Breast epithelium (tissue), 4 donors: ENCODE data around the gene FGR. TPM values are rescaled to one million over a fixed set of nuclear protein-coding genes. Genes with fewer than 3 reads are reported as not detected.

Experiments used
- DNase-seq, 2 donors: peaks; one replicate each; pipeline ENCODE4 v3.0.0-alpha.2; 2019; ENCODE audit warnings: low spot score in 2 of 2
- H3K27ac ChIP-seq, 2 donors: fragments of 200-600 bp; sonication (generic) in 1 of 2; one replicate each; pipeline ENCODE4 v1.5.1; 2016 to 2019; ENCODE audit warnings: mild to moderate bottlenecking in 1 of 2
- H3K27me3 ChIP-seq, 2 donors: fragments of 200-600 bp; sonication (generic) in 1 of 2; one replicate each; pipeline versions ENCODE4 v1.5.1 to v1.6.0; 2017 to 2019; ENCODE audit warnings: control low read depth in 1 of 2, mild to moderate bottlenecking in 1 of 2
- H3K36me3 ChIP-seq: fragments of 200-600 bp; one replicate; pipeline ENCODE4 v1.5.1; 2019
- H3K4me1 ChIP-seq, 2 donors: fragments of 200-600 bp; sonication (generic); one replicate each; pipeline ENCODE4 v1.5.1; 2016 to 2019; ENCODE audit warnings: control low read depth in 1 of 2
- H3K4me3 ChIP-seq, 3 donors: fragments of 200-600 bp; sonication (generic); 1 replicate in 2 of 3; 2 replicates in 1 of 3; pipeline ENCODE4 v1.5.1; 2016 to 2019; ENCODE audit warnings: mild to moderate bottlenecking in 3 of 3, moderate library complexity in 2 of 3
- H3K9me3 ChIP-seq, 2 donors: fragments of 200-600 bp; sonication (generic) in 1 of 2; one replicate each; pipeline ENCODE4 v1.5.1; 2016 to 2019; ENCODE audit warnings: control low read depth in 1 of 2
- CTCF ChIP-seq, 3 donors: fragments of 450-650 bp; IDR thresholded peaks; one replicate each; pipeline ENCODE4 v1.5.1; 2016 to 2017; ENCODE audit warnings: antibody characterized with exemption in 3 of 3, mild to moderate bottlenecking in 3 of 3, moderate library complexity in 3 of 3
- POLR2A ChIP-seq: fragments of 450-650 bp; IDR thresholded peaks from one replicate; pipeline ENCODE4 v1.6.1; 2016; ENCODE audit warnings: antibody characterized with exemption, mild to moderate bottlenecking, moderate library complexity
- POLR2AphosphoS5 ChIP-seq, 3 donors: sonication (generic); formaldehyde crosslinking; IDR thresholded peaks; one replicate each; pipeline ENCODE4 v1.6.1; 2017; ENCODE audit warnings: antibody characterized with exemption in 3 of 3
- intact Hi-C: fragments of 100-400 bp; cut with DNase I; formaldehyde crosslinking; loops from one replicate; pipeline ENCODE4 v1.15.1; 2023; ENCODE audit warnings: low total_unique reads
- total RNA-seq, 3 donors: library from RNA; depleted of rRNA; stranded (reverse); fragments of >200 nt; gene quantifications; one replicate each; pipeline ENCODE4 v1.1.0, GENCODE V29; 2016

The FGR gene
- total RNA-seq, 3 donors from 2014 or later, result 22.1 to 46.9 (median 24.3) TPM

DNA sequence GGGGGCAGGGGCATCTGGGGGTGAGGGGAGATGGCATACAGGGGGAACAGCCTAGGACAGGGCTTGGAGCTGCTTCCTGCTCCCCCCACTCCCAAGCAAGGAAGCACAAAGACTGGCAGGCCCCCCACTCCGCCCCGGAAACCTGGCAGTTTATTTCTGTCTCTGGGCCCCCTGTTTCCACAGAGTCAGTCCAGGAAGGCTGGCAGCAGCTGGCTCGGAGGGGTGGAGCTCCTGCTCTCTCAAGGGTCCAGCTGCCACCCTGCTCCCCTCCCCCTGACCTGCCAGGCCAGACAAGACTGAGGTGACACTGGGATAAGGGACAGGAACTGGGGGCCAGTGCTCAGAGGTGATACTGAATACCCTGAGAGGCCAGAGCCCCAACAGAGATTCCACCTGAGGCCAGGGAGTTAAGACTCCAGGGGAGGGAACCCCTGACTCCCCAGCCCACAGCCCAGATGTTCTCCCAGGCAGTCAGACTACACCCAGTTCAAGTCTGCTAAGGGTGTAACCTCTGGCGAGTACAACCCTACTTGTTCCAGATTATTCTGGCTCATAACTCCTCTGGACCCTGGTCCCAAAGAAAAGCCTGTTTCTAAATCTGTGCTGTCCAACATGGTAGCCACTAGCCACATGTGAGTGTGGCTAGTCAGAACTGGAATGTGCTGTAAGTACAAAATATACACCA lies 57.3 kb downstream of the FGR start:
- H3K27me3 ChIP-seq, result no peaks in the 10 kb centered on the region
- intact Hi-C loops, result no loop called here

DNA sequence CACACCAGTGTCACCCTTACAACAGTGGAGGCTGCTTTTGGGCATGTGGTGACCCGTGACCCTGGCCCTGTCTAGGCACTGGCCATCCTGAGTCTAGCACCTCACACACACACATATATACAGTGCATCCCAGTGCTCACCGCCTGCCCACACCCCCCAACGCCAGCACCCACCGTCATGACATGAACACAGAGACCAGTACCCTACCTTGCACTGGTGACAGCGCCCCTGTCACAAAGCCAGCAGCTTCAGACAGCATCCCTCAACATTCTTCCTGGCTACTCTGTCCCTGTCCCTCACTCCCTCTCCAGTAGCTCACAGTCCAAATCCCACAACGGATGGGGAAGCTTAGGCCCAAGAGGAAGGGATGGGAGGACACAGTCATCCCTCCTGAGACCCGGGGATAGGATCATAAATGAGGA lies 58.2 kb downstream of the FGR start:
- Histone ChIP-seq H3K4me3 (no peak overlapping the region), H3K27ac (peak overlapping the region; percentile 92 to 93), H3K9me3 (no peaks in the 10 kb centered on the region), H3K36me3 (no peaks in the 10 kb centered on the region), H3K27me3 (no peaks in the 10 kb centered on the region), H3K4me1 (peaks cover 34 to 37% of the 10 kb centered on the region in 2 donors)
- TF ChIP-seq CTCF (IDR thresholded peaks at IDR 0.05) (no peak), POLR2A (no peak), POLR2AphosphoS5 (IDR thresholded peaks at IDR 0.05) (no peak)
- no peak for DNase-seq
- intact Hi-C loops, result no loop called here

More for the DNA sequence above, 57.3 kb downstream of the FGR start:
- H3K4me3 ChIP-seq, result no peak overlapping the region
- H3K9me3 ChIP-seq, result no peaks in the 10 kb centered on the region
- TF ChIP-seq POLR2AphosphoS5 (IDR thresholded peaks at IDR 0.05) (no peak), CTCF (IDR thresholded peaks at IDR 0.05) (no peak), POLR2A (no peak)
- H3K4me1 ChIP-seq, result peaks cover 27 to 29% of the 10 kb centered on the region in 2 donors
- H3K36me3 ChIP-seq, result no peaks in the 10 kb centered on the region
- peak overlapping the region; percentile 92 to 93 for H3K27ac ChIP-seq
- DNase-seq, result no peak

DNA sequence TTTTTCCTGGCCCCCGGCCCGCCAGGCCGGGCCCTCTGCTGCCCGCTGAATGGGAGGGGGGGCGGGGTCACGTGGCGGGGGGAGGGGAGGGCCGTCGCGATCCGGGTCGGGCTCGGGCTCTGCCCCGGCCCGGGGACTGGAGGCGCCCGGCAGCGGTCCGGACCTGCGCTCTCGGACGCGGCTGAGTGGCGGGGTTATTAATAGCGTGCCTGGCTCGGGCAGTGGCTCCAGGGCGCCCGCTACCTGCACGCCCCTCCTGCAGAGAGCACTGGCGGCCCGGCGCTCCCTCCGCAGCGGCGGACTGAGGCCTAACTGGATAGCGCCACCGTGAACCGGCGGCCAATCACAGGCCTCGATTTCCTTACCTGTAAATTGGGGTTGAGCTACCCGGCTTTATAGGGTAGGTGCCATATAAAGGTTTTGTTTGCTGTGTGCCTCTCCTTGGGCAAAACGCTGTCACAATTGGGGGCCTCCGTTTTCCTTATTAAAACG lies 59.1 kb downstream of the FGR start:
- Histone ChIP-seq H3K27me3 (no peaks in the 10 kb centered on the region), H3K36me3 (no peaks in the 10 kb centered on the region), H3K4me1 (peaks cover 42 to 46% of the 10 kb centered on the region in 2 donors), H3K9me3 (no peaks in the 10 kb centered on the region), H3K4me3 (peak overlapping the region; percentile 36 to 81 (median 57)), H3K27ac (peak overlapping the region; percentile 92 to 93)
- DNase-seq, result no peak
- no peak for TF ChIP-seq POLR2AphosphoS5 (IDR thresholded peaks at IDR 0.05)
- TF ChIP-seq POLR2A, result no peak
- TF ChIP-seq CTCF (IDR thresholded peaks at IDR 0.05), result no peak
- intact Hi-C loops, result no loop called here

- peak in 1 of 2 donors; percentile 46 for DNase-seq
- H3K27ac ChIP-seq, result peak overlapping the region; percentile 92 to 93
- peak overlapping the region; percentile 36 to 81 (median 57) for H3K4me3 ChIP-seq
- H3K36me3 ChIP-seq, result no peaks in the 10 kb centered on the region
- peaks cover 43 to 54% of the 10 kb centered on the region in 2 donors for H3K4me1 ChIP-seq
- H3K27me3 ChIP-seq, result no peaks in the 10 kb centered on the region
- no peaks in the 10 kb centered on the region for H3K9me3 ChIP-seq
- TF ChIP-seq POLR2AphosphoS5 (IDR thresholded peaks at IDR 0.05), result no peak
- TF ChIP-seq CTCF (IDR thresholded peaks at IDR 0.05), result no peak
- TF ChIP-seq POLR2A, result no peak
- intact Hi-C loops, result no loop called here
These were observed 59.8 kb downstream of the FGR start for GRCh38 chr1:27574871-27575831.
